Measurements from ENCODE around the gene R3HDM4.

DNA sequence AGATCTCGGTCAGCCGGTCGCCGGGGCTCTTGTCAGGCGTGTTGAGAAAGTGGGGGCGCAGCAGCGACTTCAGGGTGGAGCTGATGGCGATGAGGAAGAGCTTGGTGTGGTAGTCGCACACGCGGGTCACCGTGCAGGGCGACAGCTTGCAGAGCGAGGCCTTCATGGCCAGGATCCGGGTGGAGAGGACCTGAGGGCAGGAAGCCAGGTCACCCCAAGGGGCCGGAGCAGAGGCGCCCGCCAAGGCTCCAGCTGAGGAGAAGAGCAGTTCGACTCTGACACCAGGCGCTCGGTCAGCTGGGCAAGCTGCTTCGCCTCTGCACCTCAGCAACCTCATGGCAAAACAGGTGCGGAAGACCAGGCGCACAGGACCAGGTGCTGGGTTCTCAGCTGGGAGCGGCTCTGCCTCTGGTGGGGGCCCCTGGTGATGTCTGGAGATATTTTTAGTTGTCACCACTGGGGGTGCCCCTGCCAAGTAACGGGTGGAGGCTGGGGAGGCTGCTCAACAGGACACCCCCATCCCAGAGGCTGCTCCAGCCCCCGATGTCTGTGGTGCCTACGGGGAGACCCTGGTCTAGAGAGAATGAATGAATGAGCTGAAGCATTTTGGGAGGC, 37.6 kb downstream of the R3HDM4 start:
- TF ChIP-seq CTCF (IDR thresholded peaks at IDR 0.05; ENCODE audit: extremely low read depth in 1 of 2, insufficient read depth in 1 of 2, low read depth in 1 of 2, low read length in 2 of 2) (no peak), POLR2A (IDR thresholded peaks at IDR 0.05; ENCODE audit: low read depth, low read length) (no peak), POLR2AphosphoS5 (IDR thresholded peaks at IDR 0.05; ENCODE audit: insufficient read depth, low read depth, low read length) (no peak), FOS (IDR thresholded peaks at IDR 0.05; ENCODE audit: borderline replicate concordance, insufficient read depth, low read length) (no peak), MYC (IDR thresholded peaks at IDR 0.05; ENCODE audit: low read depth, low read length) (no peak), EZH2 (IDR thresholded peaks at IDR 0.05; ENCODE audit: borderline replicate concordance, low read depth, low read length, severe bottlenecking) (no peak)

Data from endothelial cell of umbilical vein (primary cell).